Astrocyte of the cerebellum (primary cell): ENCODE measurements around the gene ATRNL1.

Experiments
- DNase-seq: peaks from one replicate; pipeline ENCODE4 v3.0.0-alpha.2; 2011; ENCODE audit warnings: low read depth
- H3K4me3 ChIP-seq: 2 replicates; pipeline ENCODE4 v1.5.1; 2011; ENCODE audit warnings: mild to moderate bottlenecking, low read depth, low read length, moderate library complexity
- in situ Hi-C: cut with HindIII; loops from 2 replicates; pipeline ENCODE4 v1.10.0; 2017; ENCODE audit warnings: low sequenced_read_pairs
- TF ChIP-seq, protein P1 (sequence below): IDR thresholded peaks from 2 replicates; pipeline ENCODE4 v1.5.1; 2012; ENCODE audit warnings: low read length, low read depth, moderate library complexity, mild to moderate bottlenecking; ENCODE audit errors: missing control alignments

The ATRNL1 gene

DNA sequence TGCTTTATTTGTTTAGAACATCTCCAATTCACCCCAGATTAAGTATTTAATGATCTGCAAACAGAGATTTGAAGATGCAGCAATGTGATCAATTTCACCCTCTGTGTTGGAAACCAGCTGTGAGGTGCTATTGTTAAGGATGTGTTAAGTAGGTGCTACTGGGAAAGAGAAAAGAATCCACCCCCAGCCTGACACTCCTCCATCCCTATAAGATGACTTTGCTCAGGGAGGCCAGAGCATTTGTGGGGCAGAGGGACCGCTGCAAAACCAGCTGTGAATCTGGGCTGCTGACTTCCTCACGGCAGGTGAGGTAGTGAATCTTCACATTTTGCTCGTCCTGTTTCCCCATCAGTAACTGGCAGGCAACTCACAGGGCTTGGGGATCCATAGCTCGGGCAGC lies 882.3 kb downstream of the ATRNL1 start:
- no peak overlapping the region for H3K4me3 ChIP-seq
- in situ Hi-C loops, result no loop called here
- DNase-seq, result no peak
- TF ChIP-seq, protein P1, sequence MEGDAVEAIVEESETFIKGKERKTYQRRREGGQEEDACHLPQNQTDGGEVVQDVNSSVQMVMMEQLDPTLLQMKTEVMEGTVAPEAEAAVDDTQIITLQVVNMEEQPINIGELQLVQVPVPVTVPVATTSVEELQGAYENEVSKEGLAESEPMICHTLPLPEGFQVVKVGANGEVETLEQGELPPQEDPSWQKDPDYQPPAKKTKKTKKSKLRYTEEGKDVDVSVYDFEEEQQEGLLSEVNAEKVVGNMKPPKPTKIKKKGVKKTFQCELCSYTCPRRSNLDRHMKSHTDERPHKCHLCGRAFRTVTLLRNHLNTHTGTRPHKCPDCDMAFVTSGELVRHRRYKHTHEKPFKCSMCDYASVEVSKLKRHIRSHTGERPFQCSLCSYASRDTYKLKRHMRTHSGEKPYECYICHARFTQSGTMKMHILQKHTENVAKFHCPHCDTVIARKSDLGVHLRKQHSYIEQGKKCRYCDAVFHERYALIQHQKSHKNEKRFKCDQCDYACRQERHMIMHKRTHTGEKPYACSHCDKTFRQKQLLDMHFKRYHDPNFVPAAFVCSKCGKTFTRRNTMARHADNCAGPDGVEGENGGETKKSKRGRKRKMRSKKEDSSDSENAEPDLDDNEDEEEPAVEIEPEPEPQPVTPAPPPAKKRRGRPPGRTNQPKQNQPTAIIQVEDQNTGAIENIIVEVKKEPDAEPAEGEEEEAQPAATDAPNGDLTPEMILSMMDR, result no peak

DNA sequence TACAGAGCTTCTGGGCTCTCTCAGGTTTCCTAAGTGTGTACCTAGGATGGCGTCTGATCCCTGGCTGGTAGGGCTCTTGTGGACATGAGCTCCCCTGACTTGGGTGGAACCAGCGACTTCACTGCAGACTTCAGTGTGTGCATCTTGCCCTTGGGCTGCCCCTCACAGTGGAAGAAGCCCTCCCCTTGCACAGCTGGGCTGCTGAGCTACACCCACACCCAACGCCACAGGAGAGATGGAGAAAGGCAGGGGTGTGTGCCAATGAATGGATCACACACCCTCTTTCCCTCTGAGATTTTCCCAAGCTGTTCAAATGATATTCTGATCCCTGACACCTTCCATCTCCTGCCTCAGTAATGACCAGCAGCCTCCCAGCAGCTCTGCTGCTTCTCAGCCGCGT lies 883.2 kb downstream of the ATRNL1 start:
- in situ Hi-C loops, result no loop called here
- DNase-seq, result no peak
- TF ChIP-seq, protein P1, result no peak

GRCh38 chr10:115977855-115978254 lies 884.7 kb downstream of the ATRNL1 start:
- TF ChIP-seq, protein P1, result no peak
- in situ Hi-C loops, result no loop called here
- DNase-seq, result no peak
- H3K4me3 ChIP-seq, result no peak overlapping the region

More for the DNA sequence above, 883.2 kb downstream of the ATRNL1 start:
- H3K4me3 ChIP-seq, result no peak overlapping the region

DNA sequence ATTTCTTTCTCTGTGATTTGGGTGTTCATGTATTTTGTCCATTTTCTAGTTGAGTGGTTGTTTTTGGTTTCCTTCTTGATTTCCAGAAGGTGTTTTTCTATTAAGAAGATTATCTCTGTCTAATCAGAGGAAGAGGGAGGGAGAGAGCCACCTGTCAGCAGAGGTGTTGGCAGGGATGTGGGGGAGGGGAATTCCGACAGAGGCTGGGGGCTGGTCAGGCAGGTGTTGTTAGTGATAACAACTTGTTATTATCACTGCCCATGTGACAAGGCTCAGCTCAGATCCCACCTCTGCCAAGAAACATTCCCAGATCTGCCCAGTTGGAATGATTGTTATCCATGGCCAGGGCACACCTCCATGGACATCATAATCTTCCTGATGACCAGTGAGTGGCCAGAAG lies 886.4 kb downstream of the ATRNL1 start:
- TF ChIP-seq, protein P1, result no peak
- H3K4me3 ChIP-seq, result no peak overlapping the region
- DNase-seq, result no peak
- in situ Hi-C loops, result no loop called here

GRCh38 chr10:115980470-115980869 lies 887.3 kb downstream of the ATRNL1 start:
- no peak for DNase-seq
- in situ Hi-C loops, result no loop called here
- H3K4me3 ChIP-seq, result no peak overlapping the region
- TF ChIP-seq, protein P1, result no peak

GRCh38 chr10:115981081-115981480 lies 887.9 kb downstream of the ATRNL1 start:
- H3K4me3 ChIP-seq, result no peak overlapping the region
- TF ChIP-seq, protein P1, result no peak
- in situ Hi-C loops, result no loop called here
- DNase-seq, result no peak

DNA sequence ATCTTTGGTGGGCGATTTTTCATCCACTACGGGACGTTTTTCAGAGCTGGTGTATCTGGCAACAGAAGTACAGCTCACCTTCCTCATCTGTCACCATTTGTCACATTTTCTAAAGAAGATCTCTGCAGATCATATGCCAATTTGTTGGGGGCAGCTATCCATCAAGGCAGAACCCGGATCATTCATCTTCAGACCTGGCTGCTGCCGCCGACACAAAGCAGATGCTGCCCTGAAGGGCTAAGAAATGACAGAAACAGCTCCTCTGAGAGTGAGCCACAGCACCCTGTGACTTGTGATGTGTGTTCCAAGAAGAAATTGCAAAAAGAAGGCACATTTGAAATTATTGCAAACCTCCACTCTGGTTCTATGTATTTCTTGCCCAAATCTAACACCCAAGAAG lies 888.9 kb downstream of the ATRNL1 start:
- in situ Hi-C loops, result no loop called here
- no peak for DNase-seq
- no peak overlapping the region for H3K4me3 ChIP-seq
- TF ChIP-seq, protein P1, result no peak
